Activated naive CD4-positive, alpha-beta T cell treated with Interleukin-2 at 50 U/mL for 16 hours (primary cell): Measurements from ENCODE around the gene CNTD1.

Source experiments
- DNase-seq: peaks from one replicate; pipeline ENCODE4 v3.0.0-alpha.2; 2020

Gene CNTD1

GRCh38 chr17:42779936-42780850 lies 18.5 kb upstream of the CNTD1 start, which contains the start of gene WNK4:
Gene WNK4 (plus strand): TSS chr17:42780610. CDS start chr17:42780699, 89 bp downstream.
- no peak for DNase-seq

GRCh38 chr17:42780851-42781638 lies 17.6 kb upstream of the CNTD1 start:
- DNase-seq, result no peak

- DNase-seq, result no peak
Observed at GRCh38 chr17:42781639-42782165, 17.0 kb upstream of the CNTD1 start.

GRCh38 chr17:42782166-42783061 lies 16.2 kb upstream of the CNTD1 start:
- DNase-seq, result no peak

- DNase-seq, result no peak
Observed at GRCh38 chr17:42783062-42783790, 15.4 kb upstream of the CNTD1 start.

GRCh38 chr17:42783791-42784138 lies 14.9 kb upstream of the CNTD1 start:
- DNase-seq, result no peak

- no peak for DNase-seq
Observed at GRCh38 chr17:42784409-42784808, 14.3 kb upstream of the CNTD1 start.

- peak; percentile 17 for DNase-seq
Observed at GRCh38 chr17:42784811-42785592, 13.7 kb upstream of the CNTD1 start.

GRCh38 chr17:42787266-42787665 lies 11.4 kb upstream of the CNTD1 start:
- DNase-seq, result no peak

GRCh38 chr17:42791948-42792347 lies 6.7 kb upstream of the CNTD1 start:
- no peak for DNase-seq

GRCh38 chr17:42792545-42792944 lies 6.1 kb upstream of the CNTD1 start:
- no peak for DNase-seq

GRCh38 chr17:42795061-42795460 lies 3.6 kb upstream of the CNTD1 start:
- no peak for DNase-seq

- DNase-seq, result no peak
Observed at GRCh38 chr17:42795465-42795864, 3.2 kb upstream of the CNTD1 start.

GRCh38 chr17:42796066-42796758 lies 2.4 kb upstream of the CNTD1 start:
- DNase-seq, result no peak

GRCh38 chr17:42797067-42798007 lies 1.3 kb upstream of the CNTD1 start:
- no peak for DNase-seq

- DNase-seq, result no peak
Observed at GRCh38 chr17:42798011-42798382, 664 bp upstream of the CNTD1 start.

- no peak for DNase-seq
Observed at GRCh38 chr17:42803074-42803883, 4.6 kb downstream of the CNTD1 start.

GRCh38 chr17:42804918-42805367 lies 6.3 kb downstream of the CNTD1 start:
- DNase-seq, result no peak
